GM21528 (cell line): ENCODE results near the gene ALKBH5.
"Not testable (repeated sequence)": the region's sequence is repeated elsewhere in the genome, so short reads cannot be mapped to it uniquely, and the experiment has no call there.

Source experiments
- ATAC-seq: cut with Tn5 transposase; IDR thresholded peaks from one replicate; pipeline ENCODE4 v1.9.1; 2021; ENCODE audit warnings: mild to moderate bottlenecking, moderate library complexity; ENCODE audit not compliant: unreplicated experiment, low FRiP score

The ALKBH5 gene

GRCh38 chr17:18213666-18214270, 30.1 kb downstream of the ALKBH5 start:
- no peak for ATAC-seq

- ATAC-seq = not testable (repeated sequence)
Measured at GRCh38 chr17:18216906-18217305, 33.3 kb downstream of the ALKBH5 start.

DNA sequence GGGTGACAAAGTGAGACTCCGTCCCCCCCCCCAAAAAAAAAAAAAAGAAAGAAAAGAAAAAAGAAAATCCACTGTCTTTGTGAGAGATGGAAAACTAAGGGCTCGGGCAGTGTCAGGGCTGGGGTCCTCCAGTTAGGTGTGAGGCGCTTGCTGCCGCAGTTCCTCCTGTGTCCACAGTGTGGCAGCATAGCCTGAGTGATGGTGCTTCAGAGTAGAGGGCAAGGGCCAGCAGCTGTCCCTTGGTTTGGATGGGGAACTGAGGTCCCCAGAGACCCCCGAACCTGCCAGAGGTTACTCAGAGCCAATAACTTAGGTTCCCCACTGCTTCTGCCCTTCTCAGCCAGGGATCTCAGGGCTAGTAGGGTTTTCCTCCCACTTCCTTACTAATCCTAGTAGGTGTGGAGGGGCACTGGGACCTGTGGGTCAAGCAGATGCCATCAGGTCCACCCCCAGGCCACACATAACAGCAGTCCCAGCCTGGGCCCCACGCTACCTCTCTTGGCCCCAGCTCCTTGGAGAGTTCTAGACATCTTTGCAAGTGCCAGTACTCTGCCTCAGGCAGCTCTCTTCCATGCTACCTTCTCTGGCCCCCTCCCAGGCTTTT, 33.9 kb downstream of the ALKBH5 start:
- ATAC-seq = no peak

GRCh38 chr17:18218756-18219415, 35.3 kb downstream of the ALKBH5 start:
- ATAC-seq = no peak

DNA sequence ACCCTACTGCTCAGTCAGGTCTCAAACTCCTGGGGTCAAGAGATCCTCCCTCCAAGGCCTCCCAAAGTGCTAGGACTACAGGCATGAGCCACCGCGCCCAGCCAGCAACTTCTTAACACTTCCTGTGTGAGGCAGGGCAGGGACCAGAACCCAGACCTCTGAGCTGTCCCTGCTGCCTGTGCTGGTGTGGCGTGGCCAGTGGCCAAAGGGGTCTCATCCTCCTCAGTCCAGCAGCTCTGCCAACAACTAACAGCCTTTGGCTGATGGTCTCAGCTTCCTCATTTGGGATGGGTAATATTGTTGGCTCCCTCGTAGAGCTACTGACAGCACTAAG, 40.4 kb downstream of the ALKBH5 start:
- ATAC-seq = no peak

DNA sequence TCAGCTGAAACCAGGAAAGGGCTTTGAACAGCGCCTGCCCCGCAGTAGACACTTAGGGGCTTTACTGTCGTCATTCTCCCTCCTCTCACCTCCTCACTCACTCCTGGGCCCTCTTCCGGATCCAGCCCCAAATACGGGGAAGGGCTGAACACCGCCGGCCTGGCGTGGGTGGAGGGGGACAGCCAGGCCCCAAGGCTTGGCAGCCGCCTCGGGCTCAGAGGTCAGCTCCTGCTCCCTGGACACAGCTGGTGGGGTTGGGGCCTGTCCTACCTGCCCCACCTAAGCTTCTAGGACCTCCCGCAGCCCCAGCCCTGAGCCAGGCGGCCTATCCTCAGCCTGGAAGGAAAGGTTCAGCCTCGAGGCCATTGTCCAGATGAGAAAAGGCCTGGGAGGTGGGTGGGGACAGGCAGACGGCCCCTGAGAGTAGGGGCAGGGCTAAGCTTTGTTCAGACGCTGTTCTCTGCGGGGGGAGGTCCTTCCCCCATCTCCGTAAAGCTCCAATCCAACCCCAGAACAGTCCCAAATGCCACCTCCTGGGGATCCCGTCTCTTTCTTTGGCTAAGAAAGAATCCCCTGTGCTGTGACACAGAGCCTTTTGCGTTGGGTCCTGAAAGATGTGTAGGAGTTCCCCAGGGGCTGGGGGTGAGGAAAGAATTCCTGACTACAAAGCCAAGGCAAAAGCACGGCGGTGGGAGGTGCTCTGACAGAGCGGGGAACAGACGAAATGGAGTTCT, 40.9 kb downstream of the ALKBH5 start:
- ATAC-seq = no peak

DNA sequence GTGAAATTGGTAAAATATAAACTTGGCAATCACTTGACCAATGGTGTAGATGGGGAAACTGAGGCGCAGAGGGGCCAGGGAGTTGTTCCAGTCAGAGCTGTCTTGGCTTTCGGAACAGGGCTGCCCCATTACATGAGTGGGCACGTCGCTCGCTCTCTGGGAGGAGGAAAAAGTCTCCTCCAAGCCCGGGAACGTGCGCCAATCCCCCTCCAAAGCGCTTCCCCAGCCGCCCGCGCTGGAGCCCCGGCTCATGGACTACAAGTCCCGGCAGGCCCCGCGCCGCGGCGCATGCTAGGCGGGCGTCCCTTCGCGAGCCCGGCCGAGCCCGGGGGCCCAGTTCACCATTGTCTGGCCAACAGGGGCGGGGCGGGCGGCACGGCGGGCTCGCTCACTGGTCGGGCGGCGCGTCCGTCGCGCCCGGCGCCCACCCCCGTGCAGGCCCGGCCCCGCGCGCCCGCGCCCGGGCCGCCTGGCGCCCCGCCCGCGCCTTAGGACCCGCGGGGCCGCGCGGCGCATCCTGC, 41.6 kb downstream of the ALKBH5 start, which contains the start of gene LLGL1:
TSS of gene LLGL1 (plus strand) at position 515 of the 521 bp plus-strand sequence. CDS start 48 bp downstream, outside the sequence.
- ATAC-seq = peak; percentile 73

DNA sequence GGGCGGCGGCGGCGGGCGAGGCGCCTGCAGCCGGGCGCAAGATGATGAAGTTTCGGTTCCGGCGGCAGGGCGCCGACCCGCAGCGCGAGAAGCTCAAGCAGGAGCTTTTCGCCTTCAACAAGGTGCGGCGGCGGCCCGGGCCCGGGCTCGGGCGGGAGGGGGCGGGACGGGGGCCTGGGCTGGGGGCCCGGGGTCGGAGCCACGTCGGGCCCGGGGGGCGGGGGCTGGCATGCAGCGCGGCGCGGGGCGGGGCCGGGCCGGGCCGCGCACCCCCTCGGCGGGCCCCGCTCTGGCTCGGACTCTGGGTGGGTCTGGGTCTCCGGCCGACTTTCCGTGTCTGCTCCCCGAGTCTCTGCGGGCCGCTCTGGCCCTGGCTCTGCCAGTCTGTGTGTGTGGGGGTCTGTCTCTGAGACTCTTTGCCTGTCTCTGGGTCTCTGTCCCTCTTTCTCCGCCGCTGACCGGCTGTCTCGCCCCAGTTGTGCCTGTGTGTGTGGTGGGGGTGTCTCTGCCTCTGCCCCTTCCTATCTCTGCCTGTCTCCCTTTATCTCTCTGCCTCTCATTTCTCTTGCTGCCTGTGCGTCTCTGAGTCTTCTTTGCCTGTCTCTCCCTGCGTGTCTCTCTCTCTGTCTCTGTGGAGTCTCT, 42.1 kb downstream of the ALKBH5 start:
- peak; percentile 34 for ATAC-seq

- no peak for ATAC-seq
Measured at GRCh38 chr17:18226284-18226945, 42.8 kb downstream of the ALKBH5 start.

DNA sequence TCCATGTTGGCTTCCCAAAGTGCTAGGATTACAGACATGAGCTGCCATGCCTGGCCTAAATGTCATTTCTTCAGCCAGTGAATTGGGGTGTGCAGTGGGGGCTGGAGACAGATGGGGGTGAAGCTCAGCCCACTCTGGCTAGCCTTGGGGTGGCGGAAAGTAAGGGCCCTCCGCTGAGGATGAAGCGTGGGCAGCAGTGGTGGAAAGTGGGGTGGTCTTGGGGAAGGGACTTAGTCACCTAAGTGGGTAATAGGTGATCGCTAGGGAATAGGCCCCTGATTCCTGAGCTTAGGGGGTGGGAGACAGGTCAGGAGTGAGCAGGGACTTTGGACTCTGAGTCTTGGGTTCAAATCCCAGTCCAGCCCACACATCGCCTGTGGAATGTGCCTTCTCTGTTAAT, 44.0 kb downstream of the ALKBH5 start:
- ATAC-seq = no peak

GRCh38 chr17:18228176-18228682, 44.6 kb downstream of the ALKBH5 start:
- ATAC-seq = no peak

- no peak for ATAC-seq
Measured at GRCh38 chr17:18229254-18229653, 45.6 kb downstream of the ALKBH5 start.

DNA sequence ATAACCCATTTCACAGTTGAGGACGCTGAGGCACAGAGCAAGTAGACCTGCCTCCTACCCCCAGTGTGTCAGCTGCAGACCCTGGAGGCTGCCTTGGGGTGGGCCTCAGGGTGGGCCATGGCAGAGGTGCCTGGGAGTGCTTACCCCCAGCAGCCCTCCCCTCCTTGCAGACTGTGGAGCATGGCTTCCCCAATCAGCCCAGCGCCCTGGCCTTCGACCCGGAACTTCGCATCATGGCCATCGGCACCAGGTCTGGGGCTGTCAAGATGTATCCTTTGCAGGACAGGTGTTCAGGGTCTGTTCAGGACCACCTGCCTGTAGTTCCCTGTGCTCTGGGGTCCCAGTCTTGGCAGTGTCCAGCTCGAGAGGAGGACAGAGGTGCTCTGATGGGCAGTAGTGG, 46.1 kb downstream of the ALKBH5 start:
- ATAC-seq = no peak

- ATAC-seq = no peak
Measured at GRCh38 chr17:18230288-18231141, 46.9 kb downstream of the ALKBH5 start.

GRCh38 chr17:18231164-18231563, 47.5 kb downstream of the ALKBH5 start:
- ATAC-seq = no peak

DNA sequence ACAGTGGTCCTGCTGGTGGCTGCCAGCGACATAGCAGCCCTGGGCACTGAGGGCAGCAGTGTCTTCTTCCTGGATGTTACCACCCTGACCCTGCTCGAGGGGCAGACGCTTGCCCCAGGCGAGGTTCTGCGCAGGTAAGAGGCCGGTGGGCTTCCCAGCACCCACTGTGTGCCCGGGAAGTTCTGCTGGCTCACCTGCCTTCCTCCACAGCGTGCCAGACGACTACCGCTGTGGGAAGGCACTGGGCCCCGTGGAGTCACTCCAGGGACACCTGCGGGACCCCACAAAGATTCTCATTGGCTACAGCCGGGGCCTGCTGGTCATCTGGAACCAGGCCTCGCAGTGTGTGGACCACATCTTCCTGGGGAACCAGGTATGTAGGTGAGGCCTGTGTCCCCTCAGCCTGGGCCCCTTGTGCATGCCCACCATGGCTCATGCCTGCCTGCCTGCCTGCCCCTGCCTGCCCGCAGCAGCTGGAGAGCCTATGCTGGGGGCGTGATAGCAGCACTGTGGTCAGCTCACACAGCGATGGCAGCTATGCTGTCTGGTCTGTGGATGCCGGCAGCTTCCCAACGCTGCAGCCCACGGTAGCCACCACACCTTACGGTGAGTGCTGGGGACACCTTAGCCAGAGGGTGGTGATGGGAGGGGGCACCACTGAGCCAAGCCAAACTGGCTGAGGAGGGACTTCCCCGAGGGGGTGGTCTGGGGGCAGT, 50.3 kb downstream of the ALKBH5 start:
- ATAC-seq = no peak

GRCh38 chr17:18234853-18235380, 51.3 kb downstream of the ALKBH5 start:
- ATAC-seq = no peak

DNA sequence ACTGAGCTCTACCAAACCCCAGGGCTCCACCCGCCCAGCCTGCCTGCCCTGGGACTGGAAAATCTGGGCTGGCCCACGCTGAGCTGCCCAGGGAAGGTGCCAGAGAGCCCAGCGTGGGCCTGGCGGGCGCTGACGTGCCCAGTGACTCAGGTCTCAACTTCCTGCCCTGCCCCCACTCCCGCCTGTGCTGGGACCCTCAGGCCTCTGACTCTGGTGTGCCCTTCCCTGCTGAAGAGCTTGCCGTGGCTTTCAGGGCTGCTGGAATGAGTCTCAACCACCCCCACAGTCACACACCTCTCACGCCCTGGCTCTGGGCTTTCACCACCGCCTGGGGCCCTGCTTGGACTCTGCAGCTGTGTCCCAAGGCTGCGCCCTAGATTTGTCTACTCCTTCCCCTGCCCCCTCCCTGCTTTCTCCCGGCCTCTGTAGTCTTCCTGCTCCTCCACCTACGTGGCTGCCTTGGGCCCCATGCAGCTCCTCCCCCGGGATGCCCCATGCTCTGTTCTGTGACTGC, 52.2 kb downstream of the ALKBH5 start:
- ATAC-seq = no peak
